Embryonic facial prominence (tissue), 1 donor: ENCODE data around the gene RFNG.

Experiments used
- DNase-seq: peaks from one replicate; pipeline ENCODE4 v3.0.0-alpha.2; 2016; ENCODE audit errors: extremely low spot score

RFNG gene

GRCh38 chr17:82077617-82078358 is 26.2 kb upstream of the RFNG start:
- no peak for DNase-seq

- DNase-seq = no peak
Measured at GRCh38 chr17:82076785-82077591, 25.4 kb upstream of the RFNG start.

- no peak for DNase-seq
Measured at GRCh38 chr17:82076018-82076784, 24.6 kb upstream of the RFNG start.

GRCh38 chr17:82073446-82073845 is 21.8 kb upstream of the RFNG start:
- DNase-seq = no peak

GRCh38 chr17:82072827-82073226 is 21.2 kb upstream of the RFNG start:
- no peak for DNase-seq

- DNase-seq = no peak
Measured at GRCh38 chr17:82070611-82071010, 19.0 kb upstream of the RFNG start.

- no peak for DNase-seq
Measured at GRCh38 chr17:82065638-82066303, 14.2 kb upstream of the RFNG start, which contains the start of gene DUS1L. DUS1L (minus strand) TSS chr17:82065804; CDS start chr17:82065059, 745 bp downstream.

GRCh38 chr17:82065193-82065637 is 13.6 kb upstream of the RFNG start:
- no peak for DNase-seq

GRCh38 chr17:82064433-82065192 is 13.0 kb upstream of the RFNG start:
- no peak for DNase-seq

- DNase-seq = no peak
Measured at GRCh38 chr17:82063424-82064415, 12.1 kb upstream of the RFNG start.

- DNase-seq = no peak
Measured at GRCh38 chr17:82062984-82063368, 11.4 kb upstream of the RFNG start.

- DNase-seq = no peak
Measured at GRCh38 chr17:82062076-82062983, 10.7 kb upstream of the RFNG start.

GRCh38 chr17:82061047-82061925 is 9.7 kb upstream of the RFNG start:
- DNase-seq = no peak

- DNase-seq = no peak
Measured at GRCh38 chr17:82060614-82061013, 9.0 kb upstream of the RFNG start.

- no peak for DNase-seq
Measured at GRCh38 chr17:82060001-82060380, 8.4 kb upstream of the RFNG start.

GRCh38 chr17:82059272-82060000 is 7.8 kb upstream of the RFNG start:
- DNase-seq = no peak

- DNase-seq = no peak
Measured at GRCh38 chr17:82058855-82059249, 7.2 kb upstream of the RFNG start.
